ENCODE measurements around the gene ZFP36L2.

The ZFP36L2 gene

GRCh38 chr2:43226558-43226954 is at the start of gene ZFP36L2:
Gene ZFP36L2, minus strand, starts transcription at chr2:43226606. Its CDS starts 291 bp downstream, at chr2:43226315.
- DNase-seq = peak; percentile 97

- DNase-seq = no peak
Observed at GRCh38 chr2:43274721-43275120, 48.3 kb upstream of the ZFP36L2 start.

GRCh38 chr2:43274055-43274454 is 47.6 kb upstream of the ZFP36L2 start:
- no peak for DNase-seq

- DNase-seq = no peak
Observed at GRCh38 chr2:43273529-43273928, 47.1 kb upstream of the ZFP36L2 start.

- no peak for DNase-seq
Observed at GRCh38 chr2:43270930-43271615, 44.7 kb upstream of the ZFP36L2 start.

- DNase-seq = no peak
Observed at GRCh38 chr2:43270461-43270860, 44.1 kb upstream of the ZFP36L2 start.

- no peak for DNase-seq
Observed at GRCh38 chr2:43269706-43270105, 43.3 kb upstream of the ZFP36L2 start.

- DNase-seq = no peak
Observed at GRCh38 chr2:43269074-43269572, 42.7 kb upstream of the ZFP36L2 start.

- no peak for DNase-seq
Observed at GRCh38 chr2:43268066-43268953, 41.9 kb upstream of the ZFP36L2 start.

- DNase-seq = no peak
Observed at GRCh38 chr2:43267381-43267780, 41.0 kb upstream of the ZFP36L2 start.

GRCh38 chr2:43266711-43267111 is 40.3 kb upstream of the ZFP36L2 start:
- DNase-seq = no peak

GRCh38 chr2:43265421-43265820 is 39.0 kb upstream of the ZFP36L2 start:
- DNase-seq = no peak

GRCh38 chr2:43265001-43265400 is 38.6 kb upstream of the ZFP36L2 start:
- DNase-seq = no peak

- no peak for DNase-seq
Observed at GRCh38 chr2:43262951-43263350, 36.5 kb upstream of the ZFP36L2 start.

GRCh38 chr2:43262239-43262638 is 35.8 kb upstream of the ZFP36L2 start:
- DNase-seq = no peak

- DNase-seq = no peak
Observed at GRCh38 chr2:43259512-43259911, 33.1 kb upstream of the ZFP36L2 start.

- DNase-seq = no peak
Observed at GRCh38 chr2:43258547-43259156, 32.2 kb upstream of the ZFP36L2 start.

GRCh38 chr2:43255296-43255910 is 29.0 kb upstream of the ZFP36L2 start:
- DNase-seq = no peak

GRCh38 chr2:43254331-43254730 is 27.9 kb upstream of the ZFP36L2 start:
- DNase-seq = no peak

GRCh38 chr2:43251171-43251731 is 24.8 kb upstream of the ZFP36L2 start:
- DNase-seq = no peak

- DNase-seq = no peak
Observed at GRCh38 chr2:43250015-43250414, 23.6 kb upstream of the ZFP36L2 start.

- no peak for DNase-seq
Observed at GRCh38 chr2:43248621-43249020, 22.2 kb upstream of the ZFP36L2 start.

GRCh38 chr2:43246641-43247040 is 20.2 kb upstream of the ZFP36L2 start:
- no peak for DNase-seq

Data from DMS53 (cell line).